GM19324 (cell line): ENCODE data around the gene TBC1D17.
A peak's percentile ranks its signal among the peaks of the same experiment; 100 is the strongest.

ENCODE experiments used
- ATAC-seq: cut with Tn5 transposase; IDR thresholded peaks from one replicate; pipeline ENCODE4 v1.9.1; 2021; ENCODE audit warnings: mild to moderate bottlenecking, moderate library complexity; ENCODE audit not compliant: unreplicated experiment, low FRiP score

Gene TBC1D17

DNA sequence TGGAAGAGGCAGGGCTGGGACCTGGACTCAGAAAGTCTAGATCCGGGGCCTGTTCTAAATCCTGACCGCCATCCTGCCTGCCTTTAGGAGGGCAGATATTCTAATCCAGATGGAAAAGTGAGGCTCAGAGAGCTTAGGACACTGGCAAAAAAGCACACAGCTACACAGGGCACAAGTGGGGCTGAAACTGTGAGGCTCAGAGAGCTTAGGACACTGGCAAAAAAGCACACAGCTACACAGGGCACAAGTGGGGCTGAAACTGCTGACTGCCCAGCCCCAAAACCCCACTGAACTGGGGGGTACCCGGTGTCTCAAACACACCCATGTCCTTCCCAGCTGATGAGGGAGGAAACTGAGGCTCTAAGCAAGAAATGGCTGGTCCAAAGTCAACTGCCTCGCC, 2.3 kb upstream of the TBC1D17 start:
- ATAC-seq = no peak

DNA sequence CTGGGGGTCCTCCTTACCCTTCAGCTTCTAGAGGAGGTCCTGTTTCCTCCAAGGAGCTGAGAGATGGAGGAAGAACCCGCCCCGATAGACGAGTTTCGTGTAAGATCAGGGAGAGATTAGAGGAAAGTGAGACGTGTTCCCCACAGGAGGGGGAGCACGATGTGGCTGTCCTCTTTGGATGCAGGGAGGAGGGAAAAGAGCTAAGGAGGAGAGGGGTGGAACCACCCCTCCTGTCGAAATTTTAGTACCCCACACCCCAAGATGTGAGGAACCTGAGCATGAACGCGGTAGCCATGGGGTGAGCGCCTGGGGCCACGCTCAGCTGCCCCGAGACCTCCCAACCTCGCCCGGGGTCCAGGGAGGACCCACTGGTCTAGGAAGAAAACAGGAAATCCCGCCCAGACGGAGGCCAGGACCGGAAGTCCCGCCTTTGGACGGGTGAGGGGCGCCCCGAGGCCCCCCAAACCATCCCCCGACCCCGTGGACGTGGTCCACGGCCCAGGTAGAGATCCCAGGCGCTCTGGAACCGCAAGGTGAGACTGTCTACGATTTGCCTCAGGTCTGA, 1.6 kb upstream of the TBC1D17 start:
- no peak for ATAC-seq

DNA sequence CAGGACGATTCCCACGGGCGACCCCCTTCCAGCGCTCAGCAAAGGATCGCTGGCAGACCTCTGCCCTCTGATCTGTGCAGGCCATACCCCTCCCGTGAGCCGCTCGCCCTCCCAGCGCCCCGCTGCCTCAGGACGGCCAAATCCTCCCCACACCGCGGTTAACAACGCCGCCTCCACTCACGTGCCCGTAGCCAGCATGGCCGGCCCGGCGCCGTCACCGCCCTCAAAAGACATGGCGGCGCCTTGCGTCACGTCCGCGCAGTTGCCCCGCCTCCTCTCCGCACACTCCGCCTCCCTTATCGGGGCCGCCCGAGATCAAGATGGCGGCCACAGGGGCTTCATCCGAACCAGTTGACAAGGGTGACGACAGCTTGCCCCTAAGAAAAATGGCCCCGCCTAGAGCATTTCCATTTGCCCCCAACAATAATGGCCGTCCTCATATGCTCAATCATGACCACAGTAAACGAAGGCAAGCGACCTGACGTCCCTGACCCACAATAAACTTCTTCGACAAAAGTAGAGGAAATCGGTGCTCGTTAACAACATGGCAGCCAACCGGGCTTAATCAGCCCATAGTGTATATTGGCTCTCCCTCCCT, 981 bp upstream of the TBC1D17 start:
- ATAC-seq = peak; percentile 49

DNA sequence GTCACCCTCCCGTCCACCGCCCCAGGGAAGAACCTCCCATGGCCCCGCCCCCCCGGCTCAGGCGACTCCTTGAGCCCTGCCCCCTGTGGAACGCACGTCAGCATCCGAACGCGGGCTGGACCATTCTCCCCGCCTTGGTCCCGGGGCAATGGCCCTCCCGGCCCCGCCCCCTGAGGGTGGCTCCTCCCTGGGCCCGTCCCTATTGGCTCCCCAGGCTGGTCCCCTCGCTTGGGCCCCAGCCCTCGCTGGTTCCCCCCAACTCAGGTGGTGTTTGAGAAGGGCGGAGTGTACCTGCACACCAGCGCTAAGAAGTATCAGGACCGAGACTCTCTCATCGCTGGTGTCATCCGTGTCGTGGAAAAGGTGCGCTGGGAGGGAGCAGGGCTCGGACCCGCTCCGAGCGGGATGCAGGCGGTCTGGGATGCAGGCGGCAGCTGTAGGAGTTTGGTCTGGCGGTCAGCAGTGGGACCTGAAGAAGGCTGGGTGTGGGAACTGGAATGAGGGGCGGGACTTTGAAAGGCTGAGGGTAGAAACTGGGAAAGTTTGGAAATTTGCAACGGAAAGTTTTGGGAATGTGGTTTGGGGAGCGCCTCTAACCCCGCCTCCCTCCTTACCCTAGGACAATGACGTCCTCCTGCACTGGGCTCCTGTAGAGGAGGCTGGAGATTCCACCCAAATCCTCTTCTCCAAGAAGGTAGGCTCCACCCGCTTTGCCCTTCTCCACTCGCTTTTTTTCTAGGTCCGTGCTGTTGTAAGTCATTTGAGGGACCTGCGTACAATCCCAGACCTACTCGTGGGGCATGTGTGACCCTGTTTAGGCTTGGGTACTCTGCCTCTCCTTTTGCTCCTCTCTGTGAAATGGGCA, 609 bp downstream of the TBC1D17 start:
- ATAC-seq = peak; percentile 45

DNA sequence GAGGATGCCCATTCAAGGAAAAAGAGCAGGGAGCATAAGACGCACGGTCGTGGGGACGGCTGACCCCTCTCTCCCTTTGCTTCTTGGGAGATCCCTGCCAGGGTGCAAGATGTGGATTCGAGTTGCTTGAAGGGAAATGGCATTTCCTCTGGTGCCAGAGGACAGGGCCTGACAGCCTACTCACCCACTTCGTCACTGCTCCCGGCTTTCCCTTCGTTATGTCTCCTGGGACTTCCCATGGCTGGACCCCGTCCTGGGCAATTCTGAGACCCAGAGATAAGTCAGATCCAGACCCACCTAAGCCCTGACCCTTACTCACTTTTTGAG, 1.2 kb downstream of the TBC1D17 start:
- ATAC-seq = no peak

DNA sequence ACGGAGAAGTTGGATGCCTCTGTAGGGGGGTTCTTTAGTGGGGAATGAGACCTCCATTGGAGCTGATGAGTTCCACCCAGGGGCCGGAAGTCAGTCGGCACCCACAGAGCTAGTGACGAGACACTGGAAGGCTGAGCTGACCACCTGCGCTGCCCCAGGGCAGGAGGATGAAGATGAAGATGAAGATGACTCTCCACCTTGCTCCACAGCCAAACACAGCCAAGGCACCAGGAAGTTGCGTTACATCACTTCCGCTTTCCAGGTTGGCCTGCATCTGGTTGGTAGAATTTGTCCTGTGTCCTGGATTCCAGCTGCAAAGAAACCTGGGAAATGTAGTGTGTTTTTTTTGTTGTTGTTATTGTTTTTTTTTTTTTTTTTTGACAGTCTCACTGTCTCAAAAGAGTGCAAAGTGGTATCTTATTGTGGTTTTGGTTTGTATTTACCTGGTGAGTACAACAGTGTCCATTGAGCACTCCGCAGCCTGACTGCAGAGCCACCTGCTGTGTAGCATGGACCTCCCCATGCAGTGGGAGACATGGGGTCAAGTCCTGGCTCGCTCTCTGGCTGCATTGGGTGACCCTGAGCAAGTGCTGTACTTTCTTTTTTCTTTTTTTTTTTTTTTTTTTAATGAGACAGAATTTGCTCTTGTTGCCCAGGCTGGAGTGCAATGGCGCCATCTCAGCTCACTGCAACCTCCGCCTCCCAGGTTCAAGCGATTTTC, 1.9 kb downstream of the TBC1D17 start:
- ATAC-seq = no peak

DNA sequence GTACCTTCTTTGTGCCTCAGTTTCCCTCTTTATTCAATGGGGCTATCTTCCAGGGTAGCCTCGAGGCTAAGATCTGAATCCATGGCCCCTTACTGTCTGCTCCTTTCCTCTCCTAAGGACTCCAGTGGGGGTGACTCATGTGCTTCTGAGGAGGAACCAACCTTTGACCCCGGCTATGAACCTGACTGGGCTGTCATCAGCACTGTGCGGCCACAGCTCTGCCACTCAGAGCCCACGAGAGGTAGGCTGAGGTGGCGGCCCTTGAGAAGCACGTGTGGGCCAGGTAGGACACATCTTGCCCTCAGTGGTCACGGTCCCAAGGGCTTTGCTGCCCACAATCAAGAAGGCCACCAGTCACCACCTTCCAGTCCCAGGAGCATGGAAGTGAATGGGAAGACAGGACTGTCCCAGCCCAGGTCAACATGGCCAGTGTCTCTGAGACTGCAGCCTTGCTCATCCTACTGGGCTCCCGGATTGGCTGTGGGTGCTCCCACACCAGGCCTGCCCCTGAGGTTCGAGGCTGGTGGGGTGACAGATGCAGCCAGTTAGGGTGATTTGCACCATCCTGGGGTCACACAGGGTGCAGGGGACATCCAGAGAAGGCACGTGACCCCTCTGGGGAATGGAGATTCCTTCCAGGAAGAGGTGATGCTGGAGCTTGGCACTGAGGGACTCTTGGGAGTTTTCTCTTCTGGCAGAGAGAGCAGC, 2.8 kb downstream of the TBC1D17 start:
- no peak for ATAC-seq

DNA sequence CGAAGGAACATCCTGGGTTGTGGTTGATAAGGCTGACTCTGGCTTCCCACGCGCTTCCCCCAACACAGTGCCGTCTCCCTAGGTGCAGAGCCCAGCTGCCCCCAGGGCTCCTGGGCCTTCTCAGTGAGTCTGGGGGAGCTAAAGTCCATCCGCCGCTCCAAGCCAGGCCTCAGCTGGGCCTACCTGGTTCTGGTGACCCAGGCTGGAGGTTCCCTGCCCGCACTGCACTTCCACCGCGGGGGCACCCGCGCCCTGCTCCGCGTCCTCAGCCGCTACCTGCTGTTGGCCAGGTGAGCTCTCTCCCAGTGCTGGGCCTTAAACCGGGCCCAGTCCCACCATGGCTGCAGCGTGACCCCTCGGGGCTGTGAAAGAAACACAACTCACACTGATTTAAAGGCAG, 3.7 kb downstream of the TBC1D17 start:
- no peak for ATAC-seq

DNA sequence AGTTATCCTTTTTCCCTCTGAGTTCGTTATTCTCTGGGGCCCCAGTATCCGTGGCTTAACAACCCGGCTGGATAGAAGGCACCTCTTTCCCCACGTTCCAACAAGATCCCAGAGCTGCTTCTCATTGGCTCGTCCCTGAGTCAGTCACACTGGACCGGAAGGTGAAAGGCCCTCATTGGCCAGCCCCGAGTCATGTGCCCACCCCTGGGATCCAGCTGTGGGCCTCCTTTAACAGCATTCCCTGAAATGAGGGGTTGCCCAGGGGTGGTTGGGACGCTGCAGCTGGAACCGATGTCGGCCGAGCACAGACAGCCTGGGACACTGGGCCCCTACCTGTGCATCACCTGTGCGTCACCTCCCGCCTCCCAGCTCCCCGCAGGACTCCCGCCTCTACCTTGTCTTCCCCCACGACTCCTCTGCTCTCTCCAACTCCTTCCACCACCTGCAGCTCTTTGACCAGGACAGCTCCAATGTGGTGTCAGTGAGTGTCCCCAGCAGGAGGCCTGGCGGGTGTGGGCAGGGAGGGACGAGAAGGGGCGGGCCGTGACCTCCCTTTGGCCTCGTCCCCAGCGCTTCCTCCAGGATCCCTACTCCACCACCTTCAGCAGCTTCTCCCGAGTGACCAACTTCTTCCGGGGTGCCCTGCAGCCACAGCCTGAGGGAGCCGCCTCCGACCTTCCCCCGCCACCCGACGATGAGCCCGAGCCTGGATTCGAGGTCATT, 4.3 kb downstream of the TBC1D17 start:
- no peak for ATAC-seq

DNA sequence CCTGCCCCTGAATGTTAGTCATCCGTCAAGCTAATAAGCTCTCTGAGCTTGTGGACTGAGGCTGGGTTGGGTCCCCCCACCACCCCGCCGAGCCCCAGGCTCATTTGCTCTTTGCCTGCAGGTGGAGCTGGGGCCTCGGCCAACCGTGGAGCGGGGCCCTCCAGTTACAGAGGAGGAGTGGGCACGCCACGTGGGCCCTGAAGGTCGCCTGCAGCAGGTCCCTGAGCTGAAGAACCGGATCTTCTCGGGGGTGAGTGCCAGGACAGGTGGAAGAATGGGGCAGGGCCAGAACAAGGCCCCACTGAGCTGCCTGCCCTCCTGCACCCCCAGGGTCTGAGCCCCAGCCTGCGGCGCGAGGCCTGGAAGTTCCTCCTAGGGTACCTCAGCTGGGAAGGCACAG, 5.1 kb downstream of the TBC1D17 start:
- ATAC-seq = no peak

DNA sequence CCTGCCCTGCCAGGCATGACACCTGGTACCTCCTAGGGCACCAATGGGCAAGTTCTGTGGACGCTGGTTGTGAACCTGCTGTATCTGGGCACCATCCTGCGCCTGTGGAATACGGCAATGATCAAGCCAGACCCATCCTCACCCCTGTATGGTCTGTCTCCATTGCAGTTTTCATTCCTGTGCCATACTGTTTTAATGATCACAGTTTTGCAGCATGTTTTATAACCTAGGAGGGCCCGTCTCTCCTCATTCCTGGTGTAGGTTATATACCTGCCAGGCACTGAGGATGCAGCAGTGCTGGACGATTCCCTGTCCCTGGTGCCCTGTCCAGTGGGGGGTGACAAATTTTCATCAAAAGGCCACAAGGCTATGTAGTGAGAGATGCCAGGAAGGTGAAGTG, 5.6 kb downstream of the TBC1D17 start:
- no peak for ATAC-seq

DNA sequence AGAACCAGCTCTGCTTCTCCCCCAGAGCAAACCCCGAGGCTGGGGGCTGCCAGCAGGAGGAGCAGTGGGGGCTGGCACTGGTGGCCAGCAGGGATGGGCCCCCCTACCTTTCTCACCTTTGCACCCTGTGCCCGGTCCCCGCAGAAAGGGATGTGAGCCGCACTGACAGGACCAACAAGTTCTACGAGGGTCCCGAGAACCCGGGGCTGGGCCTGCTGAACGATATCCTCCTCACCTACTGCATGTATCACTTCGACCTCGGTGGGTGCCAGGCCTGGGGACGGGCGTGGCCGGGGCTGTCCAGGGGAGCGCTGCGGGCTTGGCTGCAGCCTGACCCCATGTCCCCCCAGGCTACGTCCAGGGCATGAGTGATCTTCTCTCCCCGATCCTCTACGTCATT, 6.6 kb downstream of the TBC1D17 start:
- ATAC-seq = no peak

DNA sequence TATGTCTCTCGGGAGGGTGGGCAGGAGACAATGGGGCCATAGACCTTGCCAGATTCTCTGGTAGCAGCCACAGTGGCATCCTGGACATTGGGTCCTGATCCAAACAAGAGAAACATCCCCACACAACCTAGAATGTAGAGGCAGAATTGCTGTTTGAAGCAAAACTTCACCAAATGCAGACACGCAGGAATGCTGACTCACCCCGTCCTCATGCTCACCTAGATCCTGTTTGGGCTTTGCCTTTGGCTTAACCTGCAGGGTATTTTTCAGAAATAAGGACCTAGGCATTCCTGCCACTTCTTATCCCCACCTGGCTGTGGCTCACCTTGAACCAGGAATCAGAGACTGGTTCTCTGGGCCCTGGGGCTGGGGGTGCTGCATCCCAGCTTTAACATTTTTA, 7.3 kb downstream of the TBC1D17 start:
- no peak for ATAC-seq

DNA sequence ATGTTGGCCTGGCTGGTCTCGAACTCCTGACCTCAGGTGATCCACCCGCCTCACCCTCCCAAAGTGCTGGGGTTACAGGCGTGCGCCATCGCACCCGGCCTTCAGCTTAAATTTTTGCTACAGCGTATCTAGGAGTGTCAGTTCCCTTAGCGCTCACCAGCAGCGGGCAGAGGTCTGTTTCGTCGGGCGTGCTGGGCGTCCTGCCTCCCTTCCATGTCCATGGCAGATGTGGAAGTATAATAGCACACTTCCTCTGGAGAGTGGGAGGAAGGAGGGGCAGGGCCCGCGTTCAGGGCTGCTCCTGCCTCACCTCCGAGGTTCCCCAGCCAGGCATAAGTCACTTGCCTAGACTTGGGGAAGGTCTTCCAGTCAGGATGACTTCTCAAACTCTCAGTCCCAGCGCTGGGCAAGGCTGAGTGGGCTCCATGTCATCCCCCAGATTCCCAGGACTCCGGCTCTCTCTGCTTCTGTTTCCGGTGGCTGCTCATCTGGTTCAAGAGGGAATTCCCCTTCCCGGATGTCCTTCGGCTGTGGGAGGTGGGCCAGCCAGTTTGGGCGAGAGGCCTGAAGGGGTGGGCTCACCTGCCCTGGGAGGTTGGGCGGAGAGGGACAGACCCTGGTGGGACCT, 9.6 kb downstream of the TBC1D17 start:
- no peak for ATAC-seq

DNA sequence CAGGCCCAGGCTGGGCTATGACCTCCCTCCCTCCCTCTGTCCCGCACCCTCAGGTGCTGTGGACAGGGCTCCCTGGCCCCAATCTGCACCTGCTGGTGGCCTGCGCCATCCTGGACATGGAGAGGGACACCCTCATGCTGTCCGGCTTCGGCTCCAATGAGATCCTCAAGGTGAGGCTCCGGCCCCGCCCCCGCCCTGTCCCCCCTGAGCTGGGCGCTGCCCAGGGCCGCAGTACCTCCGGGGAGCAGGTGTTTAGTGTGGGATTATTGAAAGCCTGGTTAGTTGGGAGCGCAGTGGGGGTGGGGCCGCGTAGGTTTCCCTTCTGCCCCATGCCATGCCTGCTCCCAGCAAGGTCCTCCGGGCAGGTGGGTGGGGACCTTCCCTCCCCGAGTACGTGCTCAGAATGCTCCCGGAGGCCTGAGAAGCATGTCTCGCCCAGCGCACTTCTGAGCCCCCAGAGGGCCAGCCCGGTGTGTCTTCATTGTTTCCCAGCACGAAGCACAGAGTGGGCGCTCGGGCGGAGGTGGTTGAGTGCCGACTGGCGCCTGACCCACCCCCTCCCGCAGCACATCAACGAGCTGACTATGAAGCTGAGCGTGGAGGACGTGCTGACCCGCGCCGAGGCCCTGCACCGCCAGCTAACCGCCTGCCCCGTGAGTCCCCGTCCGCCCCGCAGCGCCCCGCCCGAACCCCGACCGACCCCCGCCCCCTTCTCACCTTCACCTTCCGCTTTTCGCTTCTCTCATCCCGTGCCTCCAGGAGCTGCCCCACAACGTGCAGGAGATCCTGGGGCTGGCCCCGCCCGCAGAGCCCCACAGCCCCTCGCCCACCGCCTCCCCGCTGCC, 10.4 kb downstream of the TBC1D17 start:
- no peak for ATAC-seq

DNA sequence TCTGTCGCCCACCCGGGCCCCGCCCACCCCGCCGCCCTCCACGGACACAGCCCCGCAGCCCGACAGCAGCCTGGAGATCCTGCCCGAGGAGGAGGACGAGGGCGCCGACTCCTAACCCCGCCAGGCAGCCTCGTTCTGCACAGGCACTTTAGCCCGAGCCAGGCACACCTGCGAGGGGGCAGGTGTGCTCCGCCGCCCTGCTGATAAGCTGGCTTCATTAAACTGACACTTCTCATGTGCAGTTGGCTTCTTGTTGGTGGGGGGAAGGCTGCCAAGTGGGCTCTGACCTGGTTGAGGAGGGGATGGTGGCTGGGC, 11.0 kb downstream of the TBC1D17 start:
- no peak for ATAC-seq

DNA sequence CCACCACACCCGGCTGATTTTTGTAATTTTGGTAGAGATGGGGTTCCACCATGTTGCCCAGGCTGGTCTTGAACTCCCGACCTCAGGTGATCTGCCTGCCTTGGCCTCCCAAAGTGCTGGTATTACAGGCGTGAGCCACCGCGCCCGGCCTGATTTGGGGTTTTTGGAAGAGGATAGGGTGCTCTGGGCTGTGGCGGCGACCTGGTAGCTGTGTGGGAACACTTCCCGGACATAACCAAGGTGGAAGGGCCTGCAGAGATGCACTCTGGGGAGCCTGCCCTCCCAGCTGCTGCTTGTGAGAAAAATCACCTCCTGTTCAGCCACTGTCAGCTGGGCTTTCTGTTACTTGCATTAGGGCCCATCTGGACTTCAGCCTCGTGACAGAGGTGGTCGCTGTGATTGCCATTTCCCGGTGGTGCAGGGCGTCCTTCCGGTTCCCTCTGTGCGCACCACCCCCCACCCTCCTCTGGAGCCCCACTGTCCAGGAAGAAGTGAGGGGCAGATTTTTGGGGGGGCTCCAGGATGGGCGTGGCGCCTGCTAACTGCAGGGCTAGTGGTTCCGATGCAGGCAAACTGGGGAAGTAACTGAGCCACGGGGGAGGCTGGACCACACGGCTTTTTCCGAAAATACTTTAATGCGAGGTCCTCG, 11.7 kb downstream of the TBC1D17 start:
- no peak for ATAC-seq

DNA sequence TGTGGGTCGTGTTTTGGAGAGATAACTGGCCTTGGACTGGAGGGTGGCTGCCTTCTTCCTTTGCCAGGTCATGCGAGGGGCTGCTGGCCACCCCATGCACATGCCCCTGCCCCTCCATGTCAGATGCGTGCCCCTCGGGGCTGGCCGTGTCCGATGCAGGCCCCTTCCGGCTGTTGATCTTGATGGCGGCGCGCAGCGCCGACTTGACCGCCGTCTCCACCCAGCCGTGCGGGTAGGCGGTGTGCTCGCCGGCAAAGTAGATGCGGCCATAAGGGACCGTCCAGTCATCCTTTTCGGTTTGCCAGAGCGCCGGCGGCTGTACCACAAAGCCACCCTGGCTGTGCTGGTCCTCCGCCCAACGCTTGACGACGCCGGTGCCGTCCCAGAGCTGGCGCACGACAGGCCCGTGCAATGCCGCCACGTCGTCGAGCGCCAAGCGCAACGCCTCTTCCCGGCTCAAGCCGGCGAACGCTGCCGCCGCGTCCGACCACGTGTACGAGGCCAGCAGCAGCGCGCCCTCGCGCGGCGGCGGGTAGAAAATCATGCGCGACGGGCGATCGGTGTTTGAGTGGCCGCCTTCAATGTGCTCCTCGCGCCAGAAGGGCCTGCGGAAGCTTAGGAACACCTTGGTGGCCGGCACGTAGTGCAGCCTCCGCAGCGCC, 12.3 kb downstream of the TBC1D17 start:
- ATAC-seq = no peak
